HG03039 (cell line): ENCODE data around the gene ZNG1B.
"Not testable (repeated sequence)": the region's sequence is repeated elsewhere in the genome, so short reads cannot be mapped to it uniquely, and the experiment has no call there.

ENCODE experiments used
- ATAC-seq: cut with Tn5 transposase; IDR thresholded peaks from one replicate; pipeline ENCODE4 v1.9.1; 2021; ENCODE audit warnings: mild to moderate bottlenecking, moderate library complexity; ENCODE audit not compliant: unreplicated experiment

The ZNG1B gene

GRCh38 chr2:113503094-113504042, 65.9 kb downstream of the ZNG1B start:
- peak; percentile 53 for ATAC-seq

GRCh38 chr2:113504081-113504480, 66.6 kb downstream of the ZNG1B start:
- ATAC-seq: not testable (repeated sequence)

- not testable (repeated sequence) for ATAC-seq
Observed at GRCh38 chr2:113507394-113508140, 70.1 kb downstream of the ZNG1B start.

- ATAC-seq: not testable (repeated sequence)
Observed at GRCh38 chr2:113508187-113508586, 70.7 kb downstream of the ZNG1B start.

GRCh38 chr2:113510913-113511312, 73.4 kb downstream of the ZNG1B start:
- ATAC-seq: not testable (repeated sequence)

- not testable (repeated sequence) for ATAC-seq
Observed at GRCh38 chr2:113511859-113512258, 74.4 kb downstream of the ZNG1B start.

- not testable (repeated sequence) for ATAC-seq
Observed at GRCh38 chr2:113515457-113515856, 78.0 kb downstream of the ZNG1B start.

- not testable (repeated sequence) for ATAC-seq
Observed at GRCh38 chr2:113515995-113516394, 78.5 kb downstream of the ZNG1B start.

- ATAC-seq: not testable (repeated sequence)
Observed at GRCh38 chr2:113517025-113517424, 79.5 kb downstream of the ZNG1B start.

GRCh38 chr2:113520837-113521236, 83.3 kb downstream of the ZNG1B start:
- not testable (repeated sequence) for ATAC-seq

- not testable (repeated sequence) for ATAC-seq
Observed at GRCh38 chr2:113521492-113521891, 84.0 kb downstream of the ZNG1B start.

GRCh38 chr2:113524986-113525385, 87.5 kb downstream of the ZNG1B start:
- not testable (repeated sequence) for ATAC-seq

- peak; percentile 80 for ATAC-seq
Observed at GRCh38 chr2:113527350-113528045, 90.0 kb downstream of the ZNG1B start.

- not testable (repeated sequence) for ATAC-seq
Observed at GRCh38 chr2:113528126-113528525, 90.6 kb downstream of the ZNG1B start.

GRCh38 chr2:113528904-113529303, 91.4 kb downstream of the ZNG1B start:
- ATAC-seq: not testable (repeated sequence)

- ATAC-seq: not testable (repeated sequence)
Observed at GRCh38 chr2:113532991-113533390, 95.5 kb downstream of the ZNG1B start.

GRCh38 chr2:113536573-113536972, 99.1 kb downstream of the ZNG1B start:
- not testable (repeated sequence) for ATAC-seq

GRCh38 chr2:113540834-113541203, 103.3 kb downstream of the ZNG1B start:
- ATAC-seq: not testable (repeated sequence)

GRCh38 chr2:113541204-113541975, 103.9 kb downstream of the ZNG1B start:
- ATAC-seq: not testable (repeated sequence)

- ATAC-seq: not testable (repeated sequence)
Observed at GRCh38 chr2:113541976-113542485, 104.5 kb downstream of the ZNG1B start.
